ENCODE measurements around the gene TRIM58. TPM values are rescaled to one million over a fixed set of nuclear protein-coding genes. Genes with fewer than 3 reads are reported as not detected.
A peak's percentile ranks its signal among the peaks of the same experiment; 100 is the strongest.

The TRIM58 gene
- total and polyA plus RNA-seq, 9 of the 15 experiments (the other 6 are each of a cell fraction or from before 2014, with no cell fraction given): 3.8 to 19.1 (median 7.2) TPM

DNA sequence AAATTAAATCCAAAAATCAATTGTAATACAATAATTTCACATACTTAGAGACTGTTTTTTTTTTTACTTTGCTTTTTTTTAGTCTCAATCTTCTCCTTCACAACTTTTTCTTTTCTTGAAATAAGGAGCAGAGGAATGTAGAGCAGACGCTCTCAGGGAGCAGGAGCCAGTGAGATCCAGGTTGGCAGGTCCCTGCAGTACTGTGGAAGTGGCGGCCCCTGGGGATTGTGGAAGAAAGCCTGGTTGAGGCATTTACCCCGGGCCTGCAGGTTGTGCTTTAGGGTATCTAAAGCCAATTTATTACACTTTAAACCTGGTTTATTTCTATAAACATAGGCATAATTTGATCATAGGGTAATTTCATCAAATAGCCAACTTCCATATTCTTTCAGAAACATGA lies 67.0 kb downstream of the TRIM58 start:
- Histone ChIP-seq H4K20me1 (replicated peaks; ENCODE audit: control insufficient read depth, insufficient read depth, low read length) (no peaks in the 10 kb centered on the region), H3K4me3 (no peak overlapping the region), H3K9me3 (replicated peaks; ENCODE audit: control insufficient read depth, insufficient read depth, low read depth, low read length) (no peaks in the 10 kb centered on the region), H3K4me2 (ENCODE audit: insufficient read depth, low read length) (no peak overlapping the region), H2AFZ (ENCODE audit: low read depth, low read length) (no peak overlapping the region), H3K36me3 (ENCODE audit: control insufficient read depth, insufficient read depth, low read length) (no peaks in the 10 kb centered on the region), H3K79me2 (ENCODE audit: control insufficient read depth, insufficient read depth, low read length) (no peaks in the 10 kb centered on the region), H3K4me1 (replicated peaks in 1 of 2; ENCODE audit: control insufficient read depth in 2 of 2, insufficient read depth in 2 of 2, low read length in 2 of 2) (no peaks in the 10 kb centered on the region), H3K9me1 (ENCODE audit: control insufficient read depth, insufficient read depth, low read length) (no peaks in the 10 kb centered on the region), H3K27ac (ENCODE audit: extremely low read depth, low read depth, low read length) (no peak overlapping the region), H3K9ac (ENCODE audit: insufficient read depth in 1 of 2, low read depth in 2 of 2, low read length in 2 of 2) (no peak overlapping the region), H3K27me3 (ENCODE audit: control insufficient read depth in 2 of 2, insufficient read depth in 2 of 2, low read length in 2 of 2) (no peaks in the 10 kb centered on the region)
- 0% methylated on average over 3 of the region's 3 CpGs for WGBS (ENCODE audit: insufficient coverage, low coverage, missing lambda C conversion rate)
- TF ChIP-seq SRF (CRISPR knock-in tag; IDR thresholded peaks at IDR 0.05) (no peak), ZNF354B (CRISPR knock-in tag; IDR thresholded peaks at IDR 0.05) (no peak), ETV6 (IDR thresholded peaks at IDR 0.05; ENCODE audit: borderline replicate concordance in 1 of 2, low read depth in 2 of 2, low read length in 1 of 2) (no peak), ETV6 (CRISPR knock-in tag; IDR thresholded peaks at IDR 0.05; ENCODE audit: borderline replicate concordance) (no peak), PHTF2 (CRISPR knock-in tag; IDR thresholded peaks at IDR 0.05) (no peak), RBBP5 (IDR thresholded peaks at IDR 0.05; ENCODE audit: borderline replicate concordance, insufficient read depth, low read length, poor library complexity, severe bottlenecking) (no peak), ZBTB17 (CRISPR knock-in tag; IDR thresholded peaks at IDR 0.05) (no peak), MEF2A (IDR thresholded peaks at IDR 0.05; ENCODE audit: control insufficient read depth, low read depth, low read length) (no peak), KDM2B (CRISPR knock-in tag; IDR thresholded peaks at IDR 0.05) (no peak), ZNF324 (CRISPR knock-in tag; IDR thresholded peaks at IDR 0.05) (no peak), ZNF212 (CRISPR knock-in tag; IDR thresholded peaks at IDR 0.05) (no peak)
- TF ChIP-seq, protein P1, sequence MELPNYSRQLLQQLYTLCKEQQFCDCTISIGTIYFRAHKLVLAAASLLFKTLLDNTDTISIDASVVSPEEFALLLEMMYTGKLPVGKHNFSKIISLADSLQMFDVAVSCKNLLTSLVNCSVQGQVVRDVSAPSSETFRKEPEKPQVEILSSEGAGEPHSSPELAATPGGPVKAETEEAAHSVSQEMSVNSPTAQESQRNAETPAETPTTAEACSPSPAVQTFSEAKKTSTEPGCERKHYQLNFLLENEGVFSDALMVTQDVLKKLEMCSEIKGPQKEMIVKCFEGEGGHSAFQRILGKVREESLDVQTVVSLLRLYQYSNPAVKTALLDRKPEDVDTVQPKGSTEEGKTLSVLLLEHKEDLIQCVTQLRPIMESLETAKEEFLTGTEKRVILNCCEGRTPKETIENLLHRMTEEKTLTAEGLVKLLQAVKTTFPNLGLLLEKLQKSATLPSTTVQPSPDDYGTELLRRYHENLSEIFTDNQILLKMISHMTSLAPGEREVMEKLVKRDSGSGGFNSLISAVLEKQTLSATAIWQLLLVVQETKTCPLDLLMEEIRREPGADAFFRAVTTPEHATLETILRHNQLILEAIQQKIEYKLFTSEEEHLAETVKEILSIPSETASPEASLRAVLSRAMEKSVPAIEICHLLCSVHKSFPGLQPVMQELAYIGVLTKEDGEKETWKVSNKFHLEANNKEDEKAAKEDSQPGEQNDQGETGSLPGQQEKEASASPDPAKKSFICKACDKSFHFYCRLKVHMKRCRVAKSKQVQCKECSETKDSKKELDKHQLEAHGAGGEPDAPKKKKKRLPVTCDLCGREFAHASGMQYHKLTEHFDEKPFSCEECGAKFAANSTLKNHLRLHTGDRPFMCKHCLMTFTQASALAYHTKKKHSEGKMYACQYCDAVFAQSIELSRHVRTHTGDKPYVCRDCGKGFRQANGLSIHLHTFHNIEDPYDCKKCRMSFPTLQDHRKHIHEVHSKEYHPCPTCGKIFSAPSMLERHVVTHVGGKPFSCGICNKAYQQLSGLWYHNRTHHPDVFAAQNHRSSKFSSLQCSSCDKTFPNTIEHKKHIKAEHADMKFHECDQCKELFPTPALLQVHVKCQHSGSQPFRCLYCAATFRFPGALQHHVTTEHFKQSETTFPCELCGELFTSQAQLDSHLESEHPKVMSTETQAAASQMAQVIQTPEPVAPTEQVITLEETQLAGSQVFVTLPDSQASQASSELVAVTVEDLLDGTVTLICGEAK (IDR thresholded peaks at IDR 0.05): no peak
- TF ChIP-seq, protein P1 (CRISPR knock-in tag; IDR thresholded peaks at IDR 0.05): no peak
- in situ Hi-C loops (cut with MboI): no loop called here
- FAIRE-seq (no peak), DNase-seq (ENCODE audit: extremely low read depth in 1 of 4, low spot score in 3 of 4) (no peak), ATAC-seq (peak; percentile 57; the same call in 2 of the 3 replicates)
- ChIA-PET POLR2A (no interaction called here), CTCF (ENCODE audit: low intra/inter-chr PET ratio) (no interaction called here)
- BruUV-seq (replicated peaks): no TSS peak
- intact Hi-C loops (cut with micrococcal nuclease): no loop called here
